PC-3 (cell line): Measurements from ENCODE around the gene IL20RA.

ENCODE experiments used
- EZH2 ChIP-seq: fragments of 300-600 bp; sonication (generic); IDR thresholded peaks from one replicate; pipeline ENCODE4 v1.6.1; 2017; ENCODE audit warnings: antibody characterized with exemption, mild to moderate bottlenecking, low read length; ENCODE audit not compliant: unreplicated experiment
- TF ChIP-seq, protein P1 (sequence below): fragments of 300-600 bp; sonication (generic); conservative IDR thresholded peaks from 2 replicates; pipeline ENCODE4 v1.5.1; 2017; ENCODE audit warnings: antibody characterized with exemption, low read depth, mild to moderate bottlenecking, low read length

DNA sequence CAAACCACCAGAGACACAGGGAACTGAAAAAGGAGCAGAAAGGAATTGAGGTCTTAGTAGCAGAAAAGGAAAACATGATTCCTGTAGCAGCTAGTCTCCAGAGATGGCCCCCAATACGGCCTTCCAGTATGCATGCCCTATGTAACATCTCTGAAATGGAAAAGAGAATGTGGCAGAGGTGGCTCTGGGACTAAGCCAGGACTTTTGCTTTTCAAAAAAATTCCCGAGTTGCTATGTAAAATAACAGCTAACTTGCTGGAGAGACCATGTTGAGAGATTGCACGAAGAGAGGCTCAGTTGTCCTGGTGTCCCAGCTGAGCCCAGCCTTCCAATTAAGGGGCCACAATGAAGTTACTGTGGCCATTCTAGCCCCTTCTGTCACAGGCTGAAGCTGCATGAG lies 27.7 kb downstream of the IL20RA start:
- TF ChIP-seq, protein P1, sequence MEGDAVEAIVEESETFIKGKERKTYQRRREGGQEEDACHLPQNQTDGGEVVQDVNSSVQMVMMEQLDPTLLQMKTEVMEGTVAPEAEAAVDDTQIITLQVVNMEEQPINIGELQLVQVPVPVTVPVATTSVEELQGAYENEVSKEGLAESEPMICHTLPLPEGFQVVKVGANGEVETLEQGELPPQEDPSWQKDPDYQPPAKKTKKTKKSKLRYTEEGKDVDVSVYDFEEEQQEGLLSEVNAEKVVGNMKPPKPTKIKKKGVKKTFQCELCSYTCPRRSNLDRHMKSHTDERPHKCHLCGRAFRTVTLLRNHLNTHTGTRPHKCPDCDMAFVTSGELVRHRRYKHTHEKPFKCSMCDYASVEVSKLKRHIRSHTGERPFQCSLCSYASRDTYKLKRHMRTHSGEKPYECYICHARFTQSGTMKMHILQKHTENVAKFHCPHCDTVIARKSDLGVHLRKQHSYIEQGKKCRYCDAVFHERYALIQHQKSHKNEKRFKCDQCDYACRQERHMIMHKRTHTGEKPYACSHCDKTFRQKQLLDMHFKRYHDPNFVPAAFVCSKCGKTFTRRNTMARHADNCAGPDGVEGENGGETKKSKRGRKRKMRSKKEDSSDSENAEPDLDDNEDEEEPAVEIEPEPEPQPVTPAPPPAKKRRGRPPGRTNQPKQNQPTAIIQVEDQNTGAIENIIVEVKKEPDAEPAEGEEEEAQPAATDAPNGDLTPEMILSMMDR, result no peak
- no peak for TF ChIP-seq EZH2
